Body of pancreas (tissue), 4 donors: ENCODE results near the gene PDIA5.

ENCODE experiments used
- CTCF ChIP-seq, 7 experiments: fragments of 450-650 bp in 4 of 7; fragments of 200-600 bp in 3 of 7; sonication (generic) in 3 of 7; IDR thresholded peaks; one replicate each; pipeline ENCODE4 v1.5.1; 2016 to 2019; ENCODE audit warnings: antibody characterized with exemption in 7 of 7
- POLR2A ChIP-seq, 3 donors: fragments of 450-650 bp; IDR thresholded peaks; one replicate each; pipeline ENCODE4 v1.6.1; 2016; ENCODE audit warnings: antibody characterized with exemption in 3 of 3, mild to moderate bottlenecking in 2 of 3

DNA sequence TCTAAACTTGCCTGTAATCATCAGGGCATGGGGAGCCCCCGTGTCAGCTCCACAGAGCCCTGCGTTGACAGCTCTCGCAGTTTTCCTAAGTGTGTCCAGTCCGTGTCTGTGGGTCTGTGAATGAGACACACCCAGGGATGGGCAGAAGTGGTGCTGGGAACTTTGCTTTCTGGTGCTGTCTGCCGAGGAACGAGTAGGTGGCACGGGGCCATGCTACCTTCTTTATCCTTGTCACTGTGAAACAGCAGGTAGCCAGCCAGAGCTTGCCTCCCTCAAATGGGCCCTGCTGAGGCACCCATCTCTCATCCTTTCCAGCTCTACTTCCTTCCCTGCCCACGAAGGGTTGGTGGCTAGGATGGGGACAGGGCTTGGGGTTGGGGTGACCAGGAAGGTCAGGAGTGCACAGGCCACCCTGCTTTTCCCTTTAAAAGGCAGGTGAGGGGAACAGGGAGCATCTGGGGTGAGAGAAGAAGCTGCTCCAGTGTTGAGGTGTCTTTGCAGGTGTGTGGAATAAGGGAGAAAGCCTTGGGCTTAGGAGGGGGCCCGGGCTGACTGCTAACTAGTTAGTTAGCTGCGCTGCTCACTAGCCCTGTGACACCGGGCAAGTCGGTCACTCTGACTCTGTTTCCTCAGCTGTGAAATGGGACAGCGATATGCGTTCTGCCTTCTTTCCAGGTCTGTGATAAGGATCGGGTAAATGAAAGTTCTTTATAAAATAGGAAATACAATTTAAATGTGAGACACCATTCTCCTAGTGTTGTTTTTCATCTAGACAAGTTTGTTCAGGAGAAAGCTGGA is 27.9 kb downstream of the PDIA5 start:
- no peak for TF ChIP-seq CTCF (IDR thresholded peaks at IDR 0.05)
- no peak for TF ChIP-seq POLR2A (IDR thresholded peaks at IDR 0.05)
